Neutrophil (primary cell): ENCODE results near the gene SCNN1B.

ENCODE experiments used
- H3K27ac ChIP-seq: fragments of 200-600 bp; sonication (generic); 2 replicates; pipeline ENCODE4 v1.5.1; 2016; ENCODE audit warnings: mild to moderate bottlenecking, moderate library complexity
- H3K27me3 ChIP-seq: fragments of 200-600 bp; sonication (generic); 2 replicates; pipeline ENCODE4 v1.6.0; 2016; ENCODE audit warnings: mild to moderate bottlenecking
- H3K36me3 ChIP-seq: fragments of 200-600 bp; sonication (generic); 2 replicates; pipeline ENCODE4 v1.5.1; 2017
- H3K4me1 ChIP-seq, 2 experiments: fragments of 200-600 bp in 1 of 2; sonication (generic) in 1 of 2; 1 replicate in 1 of 2; 2 replicates in 1 of 2; pipeline versions ENCODE4 v1.5.1 to v1.6.1; 2013 to 2016; ENCODE audit warnings: low read depth in 1 of 2, low read length in 1 of 2, mild to moderate bottlenecking in 1 of 2, moderate library complexity in 1 of 2; ENCODE audit not compliant: control insufficient read depth in 1 of 2, insufficient read depth in 1 of 2
- H3K4me3 ChIP-seq, 2 experiments: fragments of 200-600 bp in 1 of 2; sonication (generic) in 1 of 2; 1 replicate in 1 of 2; 2 replicates in 1 of 2; pipeline ENCODE4 v1.5.1; 2013 to 2016; ENCODE audit warnings: low read depth in 1 of 2, low read length in 1 of 2, mild to moderate bottlenecking in 1 of 2, moderate library complexity in 1 of 2
- H3K9me3 ChIP-seq: fragments of 200-600 bp; sonication (generic); 2 replicates; pipeline ENCODE4 v1.5.1; 2016
- TF ChIP-seq, protein P1 (sequence below): fragments of 200-600 bp; sonication (generic); IDR thresholded peaks from 2 replicates; pipeline ENCODE4 v1.5.1; 2016; ENCODE audit warnings: antibody characterized with exemption

The SCNN1B gene

DNA sequence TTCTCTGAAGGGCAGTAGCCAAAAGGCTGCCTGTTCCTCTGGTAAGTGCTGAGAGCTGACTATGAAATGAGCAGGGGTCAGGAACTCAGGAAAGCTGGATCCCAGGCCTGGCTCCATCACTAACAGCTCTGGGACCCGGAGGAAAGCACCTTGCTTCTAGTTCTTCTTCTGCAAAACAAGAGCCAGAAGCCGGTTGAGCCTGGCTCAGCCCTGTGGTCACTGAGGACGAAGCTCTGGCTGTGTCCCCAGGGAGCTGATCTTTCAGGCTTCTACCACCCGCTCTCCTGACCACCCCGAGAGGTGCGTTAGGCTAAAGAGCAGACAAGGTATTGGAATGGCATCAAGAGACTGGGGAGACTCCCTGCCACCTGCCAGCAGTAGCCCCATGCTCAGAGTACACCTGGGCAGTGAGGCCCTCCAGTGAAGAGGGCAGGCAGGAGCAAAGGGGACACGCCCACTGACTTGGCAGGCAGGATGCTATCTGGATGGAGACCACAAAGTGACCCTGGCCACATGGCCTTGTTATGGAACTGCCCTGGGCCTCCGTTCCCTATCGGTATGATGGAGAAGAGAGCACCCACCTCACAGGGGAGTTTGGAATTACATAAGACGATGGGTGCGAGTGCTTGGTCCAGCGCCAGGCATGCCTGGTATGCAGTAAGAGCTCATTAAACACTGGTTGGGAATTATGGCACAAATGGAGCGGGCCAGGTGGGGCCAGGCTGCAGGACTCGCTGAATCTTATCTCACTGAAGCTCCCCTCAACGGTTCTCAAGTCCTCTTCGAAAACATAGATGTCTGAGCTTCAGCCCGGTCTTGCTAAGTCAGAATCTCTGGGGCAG lies 89.5 kb downstream of the SCNN1B start:
- Histone ChIP-seq H3K4me3 (no peak overlapping the region), H3K27me3 (no peaks in the 10 kb centered on the region), H3K4me1 (no peaks in the 10 kb centered on the region), H3K9me3 (no peaks in the 10 kb centered on the region), H3K36me3 (peaks cover 60% of the 10 kb centered on the region), H3K27ac (no peak overlapping the region)
- TF ChIP-seq, protein P1, sequence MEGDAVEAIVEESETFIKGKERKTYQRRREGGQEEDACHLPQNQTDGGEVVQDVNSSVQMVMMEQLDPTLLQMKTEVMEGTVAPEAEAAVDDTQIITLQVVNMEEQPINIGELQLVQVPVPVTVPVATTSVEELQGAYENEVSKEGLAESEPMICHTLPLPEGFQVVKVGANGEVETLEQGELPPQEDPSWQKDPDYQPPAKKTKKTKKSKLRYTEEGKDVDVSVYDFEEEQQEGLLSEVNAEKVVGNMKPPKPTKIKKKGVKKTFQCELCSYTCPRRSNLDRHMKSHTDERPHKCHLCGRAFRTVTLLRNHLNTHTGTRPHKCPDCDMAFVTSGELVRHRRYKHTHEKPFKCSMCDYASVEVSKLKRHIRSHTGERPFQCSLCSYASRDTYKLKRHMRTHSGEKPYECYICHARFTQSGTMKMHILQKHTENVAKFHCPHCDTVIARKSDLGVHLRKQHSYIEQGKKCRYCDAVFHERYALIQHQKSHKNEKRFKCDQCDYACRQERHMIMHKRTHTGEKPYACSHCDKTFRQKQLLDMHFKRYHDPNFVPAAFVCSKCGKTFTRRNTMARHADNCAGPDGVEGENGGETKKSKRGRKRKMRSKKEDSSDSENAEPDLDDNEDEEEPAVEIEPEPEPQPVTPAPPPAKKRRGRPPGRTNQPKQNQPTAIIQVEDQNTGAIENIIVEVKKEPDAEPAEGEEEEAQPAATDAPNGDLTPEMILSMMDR = no peak

DNA sequence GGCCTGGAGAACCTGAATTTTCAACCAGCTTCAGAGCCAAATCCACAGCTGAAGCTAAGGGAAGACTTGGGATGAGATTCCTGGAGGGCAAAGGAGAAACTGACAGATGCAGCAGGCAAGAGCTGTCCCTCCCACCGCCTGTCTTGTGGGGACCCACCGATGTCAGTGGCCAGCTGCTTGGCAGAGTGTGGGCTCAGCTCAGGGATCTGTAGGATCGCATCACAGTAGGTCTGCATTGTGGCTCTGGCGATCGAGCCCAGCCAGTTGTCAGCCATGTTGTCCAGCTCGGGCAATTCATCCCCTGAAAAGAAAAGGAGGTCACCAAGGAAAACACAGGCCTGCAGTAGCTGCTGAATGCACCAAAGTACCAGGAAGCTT lies 90.1 kb downstream of the SCNN1B start:
- Histone ChIP-seq H3K9me3 (no peaks in the 10 kb centered on the region), H3K36me3 (peaks cover 62% of the 10 kb centered on the region), H3K27ac (no peak overlapping the region), H3K4me1 (no peaks in the 10 kb centered on the region), H3K27me3 (no peaks in the 10 kb centered on the region), H3K4me3 (no peak overlapping the region)
- TF ChIP-seq, protein P1 = no peak

DNA sequence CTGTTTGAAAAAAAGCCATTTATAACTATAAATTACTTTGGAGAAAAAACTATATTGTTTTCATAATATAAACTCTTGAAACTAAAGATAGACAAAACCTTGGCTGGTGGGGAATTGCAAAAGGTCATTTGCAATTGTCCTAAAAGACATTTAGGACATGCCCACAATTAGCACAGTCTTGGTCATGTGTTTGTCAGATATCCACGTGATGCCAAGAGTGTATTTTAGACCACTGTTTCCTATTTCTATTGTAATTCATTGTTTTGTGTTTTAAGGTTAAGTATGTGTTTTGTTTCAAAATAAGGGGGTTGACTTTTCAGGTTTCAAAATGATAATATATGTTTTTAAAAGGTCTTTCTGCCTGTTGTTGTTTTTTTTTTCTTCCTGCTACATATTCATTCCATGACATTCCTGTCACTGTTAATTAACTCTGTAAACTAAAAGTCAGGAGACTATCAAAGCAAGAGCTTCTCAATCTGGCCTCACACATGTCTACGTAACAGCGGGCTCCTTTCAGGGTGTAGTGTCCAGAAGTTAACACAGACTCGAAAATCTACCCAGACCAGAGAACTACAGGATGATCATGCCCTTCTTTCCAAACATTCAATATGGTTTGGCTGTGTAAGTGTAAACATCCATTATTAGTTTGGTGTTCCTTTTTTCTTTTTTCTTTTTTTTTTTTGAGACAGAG lies 92.2 kb downstream of the SCNN1B start:
- Histone ChIP-seq H3K4me3 (no peak overlapping the region), H3K27me3 (no peaks in the 10 kb centered on the region), H3K9me3 (no peaks in the 10 kb centered on the region), H3K36me3 (peaks cover 75% of the 10 kb centered on the region), H3K27ac (no peak overlapping the region), H3K4me1 (no peaks in the 10 kb centered on the region)
- TF ChIP-seq, protein P1 = no peak

DNA sequence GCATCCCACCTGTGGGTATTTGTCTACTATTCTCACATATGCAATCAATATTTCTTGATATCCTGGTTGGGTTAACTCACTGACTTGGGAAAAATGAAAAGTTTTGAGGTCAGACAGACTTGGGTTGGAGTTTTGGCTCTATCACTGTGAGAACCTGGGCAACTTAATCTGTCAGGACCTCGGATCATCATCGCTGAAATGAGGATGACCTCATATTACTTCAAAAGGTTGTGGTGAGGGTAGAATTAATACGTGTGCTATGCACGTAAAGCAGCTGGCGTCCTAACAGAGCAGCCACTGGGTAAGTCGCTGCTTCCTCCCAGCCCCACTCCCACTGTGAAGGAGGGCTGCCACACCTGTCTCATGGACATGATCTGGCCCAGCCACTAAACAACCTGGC lies 93.6 kb downstream of the SCNN1B start:
- Histone ChIP-seq H3K9me3 (no peaks in the 10 kb centered on the region), H3K4me1 (no peaks in the 10 kb centered on the region), H3K36me3 (peaks cover 68% of the 10 kb centered on the region), H3K4me3 (no peak overlapping the region), H3K27ac (no peak overlapping the region), H3K27me3 (no peaks in the 10 kb centered on the region)
- TF ChIP-seq, protein P1 = no peak

DNA sequence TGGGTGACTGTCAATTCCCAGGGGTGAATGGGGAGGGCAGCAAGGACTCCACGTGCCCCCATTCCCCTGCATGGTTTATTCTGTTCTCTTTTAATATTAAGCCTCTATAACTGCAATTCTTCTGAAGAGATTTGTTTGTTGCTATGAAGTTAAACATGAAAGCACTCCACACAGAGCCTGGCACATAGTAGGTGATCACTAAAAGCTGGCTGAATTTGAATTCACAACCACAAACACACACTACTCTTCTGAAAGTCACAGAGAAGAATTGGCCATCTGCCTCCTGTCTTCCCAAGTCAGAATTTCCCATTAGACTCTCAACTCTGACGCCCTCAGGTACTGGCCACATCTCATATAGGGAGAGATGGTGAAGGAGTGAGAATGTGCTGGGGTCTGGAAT lies 95.4 kb downstream of the SCNN1B start:
- TF ChIP-seq, protein P1 = no peak
- H3K36me3 ChIP-seq = peaks cover 63% of the 10 kb centered on the region
- H3K9me3 ChIP-seq = no peaks in the 10 kb centered on the region
- H3K27ac ChIP-seq = no peak overlapping the region
- H3K4me1 ChIP-seq = no peaks in the 10 kb centered on the region
- H3K27me3 ChIP-seq = no peaks in the 10 kb centered on the region
- no peak overlapping the region for H3K4me3 ChIP-seq
